OCI-LY7 (cell line): Measurements from ENCODE around the gene FGGY.

Source experiments
- CTCF ChIP-seq: fragments of 200-600 bp; sonication (generic); conservative IDR thresholded peaks from 2 replicates; pipeline ENCODE4 v1.5.1; 2014; ENCODE audit warnings: mild to moderate bottlenecking, antibody characterized with exemption, low read length, moderate library complexity, mixed read lengths
- EZH2phosphoT487 ChIP-seq: fragments of 200-600 bp; sonication (generic); IDR thresholded peaks from 2 replicates; pipeline ENCODE4 v1.6.1; 2018; ENCODE audit warnings: low read depth, borderline replicate concordance, mild to moderate bottlenecking, mixed run types, antibody characterized with exemption, low read length, moderate library complexity, mixed read lengths

DNA sequence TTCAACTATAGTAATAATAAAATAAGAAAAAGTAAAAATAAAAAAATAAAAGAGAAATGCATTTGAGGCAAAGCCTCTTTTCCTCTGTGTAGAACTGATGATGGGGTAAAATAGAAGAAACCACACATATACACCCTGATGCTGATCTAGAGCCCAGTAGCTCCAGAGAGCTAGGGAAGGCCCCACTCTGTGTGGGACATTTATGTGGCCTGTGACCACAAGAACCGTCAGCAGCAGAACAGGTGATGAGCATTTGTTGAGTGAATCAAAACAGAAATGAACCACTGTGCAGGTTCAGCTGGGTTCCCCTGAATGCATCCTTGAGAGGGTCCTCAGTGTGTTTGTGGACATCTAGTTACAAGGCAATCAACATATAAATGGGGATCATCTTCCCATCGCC is 296.0 kb downstream of the FGGY start:
- TF ChIP-seq CTCF (no peak), EZH2phosphoT487 (no peak)
